HEK293T (cell line): Measurements from ENCODE around the gene MDK.
"Not testable (repeated sequence)": the region's sequence is repeated elsewhere in the genome, so short reads cannot be mapped to it uniquely, and the experiment has no call there.

Experiments used
- ARNT ChIP-seq: fragments of 450-650 bp; IDR thresholded peaks from 2 replicates; pipeline ENCODE4 v1.6.1; 2017; ENCODE audit warnings: mild to moderate bottlenecking
- BHLHE40 ChIP-seq: fragments of 450-650 bp; IDR thresholded peaks from 2 replicates; pipeline ENCODE4 v1.6.1; 2016; ENCODE audit warnings: mild to moderate bottlenecking, moderate library complexity, borderline replicate concordance
- CTBP1 ChIP-seq: fragments of 450-650 bp; IDR thresholded peaks from 2 replicates; pipeline ENCODE4 v1.6.1; 2016; ENCODE audit warnings: borderline replicate concordance
- ELF4 ChIP-seq: fragments of 450-650 bp; IDR thresholded peaks from 2 replicates; pipeline ENCODE4 v1.6.1; 2017; ENCODE audit warnings: antibody characterized with exemption
- FOXA1 ChIP-seq: fragments of 450-650 bp; IDR thresholded peaks from 2 replicates; pipeline ENCODE4 v1.6.1; 2016; ENCODE audit warnings: mild to moderate bottlenecking
- FOXK2 ChIP-seq: fragments of 450-650 bp; IDR thresholded peaks from 2 replicates; pipeline ENCODE4 v1.6.1; 2016; ENCODE audit warnings: mild to moderate bottlenecking
- FOXM1 ChIP-seq: fragments of 450-650 bp; IDR thresholded peaks from 2 replicates; pipeline ENCODE4 v1.6.1; 2017; ENCODE audit warnings: mild to moderate bottlenecking, borderline replicate concordance
- L3MBTL2 ChIP-seq: fragments of 450-650 bp; conservative IDR thresholded peaks from 2 replicates; pipeline ENCODE4 v1.6.1; 2016; ENCODE audit warnings: mild to moderate bottlenecking
- LEF1 ChIP-seq: fragments of 450-650 bp; IDR thresholded peaks from 2 replicates; pipeline ENCODE4 v1.6.1; 2017; ENCODE audit warnings: mild to moderate bottlenecking, borderline replicate concordance
- NFRKB ChIP-seq: fragments of 450-650 bp; IDR thresholded peaks from 2 replicates; pipeline ENCODE4 v1.6.1; 2016; ENCODE audit warnings: mild to moderate bottlenecking, moderate library complexity
- SP1 ChIP-seq: fragments of 450-650 bp; IDR thresholded peaks from 2 replicates; pipeline ENCODE4 v1.6.1; 2017
- SUZ12 ChIP-seq: fragments of 450-650 bp; IDR thresholded peaks from 2 replicates; pipeline ENCODE4 v1.6.1; 2016; ENCODE audit warnings: mild to moderate bottlenecking
- ZNF384 ChIP-seq: fragments of 450-650 bp; IDR thresholded peaks from 2 replicates; pipeline ENCODE4 v1.6.1; 2016
- TF ChIP-seq, protein P1 (sequence below): fragments of 450-650 bp; IDR thresholded peaks from 2 replicates; pipeline ENCODE4 v1.6.1; 2016

DNA sequence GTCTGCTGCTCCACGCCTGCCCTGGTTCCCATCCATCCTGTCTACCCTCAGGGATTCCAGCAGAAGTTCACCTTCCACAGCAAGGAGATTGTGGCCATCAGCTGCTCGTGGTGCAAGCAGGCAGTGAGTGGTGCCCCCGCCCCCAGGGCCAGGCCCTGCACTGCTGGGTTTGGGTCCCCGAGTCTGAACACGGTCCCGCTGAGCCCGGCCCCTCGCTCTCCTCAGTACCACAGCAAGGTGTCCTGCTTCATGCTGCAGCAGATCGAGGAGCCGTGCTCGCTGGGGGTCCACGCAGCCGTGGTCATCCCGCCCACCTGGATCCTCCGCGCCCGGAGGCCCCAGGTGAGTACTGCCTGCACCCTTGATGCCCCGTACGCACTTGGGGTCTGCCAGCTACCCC is 10.2 kb upstream of the MDK start:
- not testable (repeated sequence) for TF ChIP-seq FOXK2, NFRKB, SUZ12, LEF1, ARNT, BHLHE40, CTBP1, SP1, ELF4, ZNF384, FOXA1, L3MBTL2, FOXM1
- TF ChIP-seq, protein P1, sequence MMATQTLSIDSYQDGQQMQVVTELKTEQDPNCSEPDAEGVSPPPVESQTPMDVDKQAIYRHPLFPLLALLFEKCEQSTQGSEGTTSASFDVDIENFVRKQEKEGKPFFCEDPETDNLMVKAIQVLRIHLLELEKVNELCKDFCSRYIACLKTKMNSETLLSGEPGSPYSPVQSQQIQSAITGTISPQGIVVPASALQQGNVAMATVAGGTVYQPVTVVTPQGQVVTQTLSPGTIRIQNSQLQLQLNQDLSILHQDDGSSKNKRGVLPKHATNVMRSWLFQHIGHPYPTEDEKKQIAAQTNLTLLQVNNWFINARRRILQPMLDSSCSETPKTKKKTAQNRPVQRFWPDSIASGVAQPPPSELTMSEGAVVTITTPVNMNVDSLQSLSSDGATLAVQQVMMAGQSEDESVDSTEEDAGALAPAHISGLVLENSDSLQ: not testable (repeated sequence)
